ENCODE measurements around the gene ICE1.
"Not testable (repeated sequence)": the region's sequence is repeated elsewhere in the genome, so short reads cannot be mapped to it uniquely, and the experiment has no call there.

ICE1 gene

DNA sequence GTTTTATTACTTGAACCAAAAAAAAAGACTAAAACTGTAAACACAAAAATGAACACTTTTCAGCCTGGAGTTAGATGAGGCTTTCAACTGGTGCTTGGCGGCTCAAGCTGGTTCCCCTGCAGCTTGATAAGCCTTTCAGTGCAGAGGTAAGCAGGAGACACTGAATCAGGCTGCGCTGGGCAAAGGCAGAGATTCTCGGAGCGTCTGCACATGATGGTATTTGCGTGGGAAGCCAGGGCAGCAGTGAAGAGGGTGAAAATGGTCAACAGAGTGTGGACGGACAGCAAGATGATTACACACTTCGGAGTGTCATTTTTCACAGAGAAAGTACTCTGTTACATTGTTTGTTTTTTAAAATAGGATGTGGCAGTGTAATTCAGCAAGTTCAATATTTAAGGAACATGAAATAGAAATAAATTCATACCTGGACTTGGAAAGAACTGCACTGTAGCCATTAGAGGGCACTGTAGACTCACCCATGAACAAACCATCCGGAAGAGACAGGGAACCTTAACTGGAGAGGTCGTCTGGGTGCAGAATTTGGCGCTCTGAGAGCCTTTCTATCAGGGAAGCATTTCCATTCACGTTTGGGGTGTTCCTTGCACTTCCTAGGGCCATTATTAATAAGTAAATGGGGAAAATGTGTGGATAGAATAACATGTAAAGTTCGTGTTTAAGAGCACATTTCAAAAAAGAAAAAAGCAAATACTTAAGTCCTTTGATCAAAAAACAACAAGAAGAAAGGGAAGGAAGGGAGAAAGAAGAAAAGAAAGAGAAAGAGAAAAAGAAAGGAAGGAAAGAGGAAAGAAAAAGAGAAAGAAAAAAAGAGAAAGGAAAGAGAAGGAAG is 69.8 kb downstream of the ICE1 start:
- peak; percentile 67 for TF ChIP-seq CTCF (IDR thresholded peaks at IDR 0.05; ENCODE audit: borderline replicate concordance, control extremely low read depth, extremely low read depth, insufficient read depth, missing control alignments)
- in situ Hi-C loops (cut with MboI; ENCODE audit: low sequenced_read_pairs, unreplicated experiment) = loop anchor here (25.0 kb wide), 2 partner anchors 395 to 1245 kb away; no protein-coding TSS in a partner anchor
- DNase-seq (ENCODE audit: low spot score) = peak; percentile 71

GRCh38 chr5:5492934-5493271 is 70.4 kb downstream of the ICE1 start:
- in situ Hi-C loops (cut with MboI; ENCODE audit: low sequenced_read_pairs, unreplicated experiment) = loop anchor here (25.0 kb wide), 2 partner anchors 394 to 1244 kb away; no protein-coding TSS in a partner anchor
- DNase-seq (ENCODE audit: low spot score) = not testable (repeated sequence)

- peak; percentile 82 for DNase-seq (ENCODE audit: low spot score)
- no peak for TF ChIP-seq CTCF (IDR thresholded peaks at IDR 0.05; ENCODE audit: borderline replicate concordance, control extremely low read depth, extremely low read depth, insufficient read depth, missing control alignments)
- in situ Hi-C loops (cut with MboI; ENCODE audit: low sequenced_read_pairs, unreplicated experiment) = loop anchor here (25.0 kb wide), 2 partner anchors 393 to 1243 kb away; no protein-coding TSS in a partner anchor
Measured at GRCh38 chr5:5494489-5495402, 72.3 kb downstream of the ICE1 start.

GRCh38 chr5:5497152-5497788 is 74.8 kb downstream of the ICE1 start:
- DNase-seq (ENCODE audit: low spot score) = peak; percentile 70
- peak; percentile 49 for TF ChIP-seq CTCF (IDR thresholded peaks at IDR 0.05; ENCODE audit: borderline replicate concordance, control extremely low read depth, extremely low read depth, insufficient read depth, missing control alignments)
- in situ Hi-C loops (cut with MboI; ENCODE audit: low sequenced_read_pairs, unreplicated experiment) = loop anchor here (25.0 kb wide), 2 partner anchors 390 to 1240 kb away; no protein-coding TSS in a partner anchor

DNA sequence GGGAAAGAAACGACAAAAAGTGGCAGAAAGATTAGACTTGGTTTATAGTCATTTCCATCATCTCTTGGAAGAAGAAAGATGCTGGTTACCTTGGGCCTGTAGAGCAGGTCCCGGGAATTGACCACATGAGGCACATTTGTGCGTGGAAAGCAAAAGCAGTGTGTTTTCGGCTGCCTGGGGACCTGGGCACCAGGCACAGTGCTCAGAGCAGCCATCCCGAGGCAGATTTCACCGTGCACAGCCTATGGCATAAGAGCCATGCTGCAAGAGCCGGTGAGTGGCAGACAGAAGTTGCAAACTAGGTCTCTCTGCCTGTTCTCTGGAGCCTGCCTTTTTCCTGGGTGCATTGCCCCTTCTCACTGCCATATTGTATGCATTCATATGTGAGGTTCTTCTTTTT is 77.0 kb downstream of the ICE1 start:
- DNase-seq (ENCODE audit: low spot score) = no peak
- in situ Hi-C loops (cut with MboI; ENCODE audit: low sequenced_read_pairs, unreplicated experiment) = loop anchor here (25.0 kb wide), 2 partner anchors 388 to 1238 kb away; no protein-coding TSS in a partner anchor

GRCh38 chr5:5504325-5504724 is 81.8 kb downstream of the ICE1 start:
- no peak for DNase-seq (ENCODE audit: low spot score)
- in situ Hi-C loops (cut with MboI; ENCODE audit: low sequenced_read_pairs, unreplicated experiment) = no loop called here
- TF ChIP-seq CTCF (IDR thresholded peaks at IDR 0.05; ENCODE audit: borderline replicate concordance, control extremely low read depth, extremely low read depth, insufficient read depth, missing control alignments) = no peak

More for the DNA sequence above, 77.0 kb downstream of the ICE1 start:
- TF ChIP-seq CTCF (IDR thresholded peaks at IDR 0.05; ENCODE audit: borderline replicate concordance, control extremely low read depth, extremely low read depth, insufficient read depth, missing control alignments) = no peak
